ENCODE data around the gene ZIC2. TPM values are rescaled to one million over a fixed set of nuclear protein-coding genes. Genes with fewer than 3 reads are reported as not detected.
"Not testable (repeated sequence)": the region's sequence is repeated elsewhere in the genome, so short reads cannot be mapped to it uniquely, and the experiment has no call there.

The ZIC2 gene
- total RNA-seq, 4 donors from 2014 or later, result not detected

GRCh38 chr13:99948907-99949678 is 32.5 kb upstream of the ZIC2 start:
- Histone ChIP-seq H3K36me3 (no peaks in the 10 kb centered on the region), H3K27ac (no peak overlapping the region), H3K4me3 (no peak overlapping the region), H3K27me3 (peaks cover 95% of the 10 kb centered on the region), H3K9me3 (no peaks in the 10 kb centered on the region), H3K4me1 (no peaks in the 10 kb centered on the region)
- no peak for DNase-seq (ENCODE audit: low spot score in 2 of 2)
- 80% methylated on average over 10 of the region's 10 CpGs for whole genome bisulfite sequencing
- TF ChIP-seq CTCF (IDR thresholded peaks at IDR 0.05) (no peak), EP300 (IDR thresholded peaks at IDR 0.05) (no peak), POLR2A (IDR thresholded peaks at IDR 0.05) (no peak), POLR2AphosphoS5 (IDR thresholded peaks at IDR 0.05) (no peak)

GRCh38 chr13:99949679-99950413 is 31.7 kb upstream of the ZIC2 start:
- Histone ChIP-seq H3K27me3 (peaks cover 94% of the 10 kb centered on the region), H3K36me3 (no peaks in the 10 kb centered on the region), H3K4me3 (no peak overlapping the region), H3K4me1 (no peaks in the 10 kb centered on the region), H3K27ac (no peak overlapping the region), H3K9me3 (no peaks in the 10 kb centered on the region)
- TF ChIP-seq POLR2A (IDR thresholded peaks at IDR 0.05) (no peak), CTCF (IDR thresholded peaks at IDR 0.05) (no peak), POLR2AphosphoS5 (IDR thresholded peaks at IDR 0.05) (no peak), EP300 (IDR thresholded peaks at IDR 0.05) (no peak)
- DNase-seq (ENCODE audit: low spot score in 2 of 2), result no peak
- 53% methylated on average over 8 of the region's 8 CpGs for WGBS

- not testable (repeated sequence) for DNase-seq (ENCODE audit: low spot score in 2 of 2); H3K27ac ChIP-seq; H3K36me3 ChIP-seq; H3K4me3 ChIP-seq; H3K9me3 ChIP-seq
- WGBS, result 100% methylated on average over 1 of the region's 1 CpG
- Histone ChIP-seq H3K27me3 (peaks cover 95% of the 10 kb centered on the region), H3K4me1 (peaks cover 10% of the 10 kb centered on the region)
Observed at GRCh38 chr13:99951666-99952065, 29.9 kb upstream of the ZIC2 start.

- H3K27ac ChIP-seq, result no peak overlapping the region
- no peak for TF ChIP-seq POLR2AphosphoS5 (IDR thresholded peaks at IDR 0.05)
- TF ChIP-seq CTCF (IDR thresholded peaks at IDR 0.05), result no peak
- H3K36me3 ChIP-seq, result no peaks in the 10 kb centered on the region
- no peaks in the 10 kb centered on the region for H3K9me3 ChIP-seq
- H3K4me1 ChIP-seq, result peaks cover 24% of the 10 kb centered on the region
- peaks cover 95% of the 10 kb centered on the region for H3K27me3 ChIP-seq
- WGBS, result 74% methylated on average over 14 of the region's 14 CpGs
- H3K4me3 ChIP-seq, result no peak overlapping the region
- no peak for DNase-seq (ENCODE audit: low spot score in 2 of 2)
Observed at GRCh38 chr13:99953138-99953755, 28.3 kb upstream of the ZIC2 start.

GRCh38 chr13:99955107-99955746 is 26.4 kb upstream of the ZIC2 start:
- 48% methylated on average over 14 of the region's 21 CpGs for WGBS

More at GRCh38 chr13:99955107-99955746, 26.4 kb upstream of the ZIC2 start:
- Histone ChIP-seq H3K9me3 (no peaks in the 10 kb centered on the region), H3K27me3 (peaks cover 95% of the 10 kb centered on the region), H3K4me1 (peaks cover 43% of the 10 kb centered on the region), H3K36me3 (no peaks in the 10 kb centered on the region), H3K27ac (no peak overlapping the region), H3K4me3 (no peak overlapping the region)
- no peak for TF ChIP-seq POLR2A (IDR thresholded peaks at IDR 0.05)
- TF ChIP-seq CTCF (IDR thresholded peaks at IDR 0.05), result no peak
- DNase-seq (ENCODE audit: low spot score in 2 of 2), result peak in 1 of 2 donors; percentile 66
